CD14-positive monocyte (primary cell): Measurements from ENCODE around the gene IFNK. TPM values are rescaled to one million over a fixed set of nuclear protein-coding genes. Genes with fewer than 3 reads are reported as not detected.

Source experiments
- DNase-seq, 3 donors: peaks; one replicate each; pipeline ENCODE4 v3.0.0-alpha.2; 2011 to 2022
- H2AFZ ChIP-seq: 2 replicates; pipeline ENCODE4 v1.6.0; 2012; ENCODE audit warnings: mild to moderate bottlenecking, low read depth, low read length, inconsistent platforms; ENCODE audit not compliant: insufficient read depth, poor library complexity, severe bottlenecking
- H3K27ac ChIP-seq, 2 donors: 1 replicate in 1 of 2; 2 replicates in 1 of 2; pipeline ENCODE4 v1.5.1; 2012 to 2013; ENCODE audit warnings: low read length in 2 of 2, control low read depth in 1 of 2, inconsistent platforms in 1 of 2, low read depth in 1 of 2, mild to moderate bottlenecking in 1 of 2
- H3K27me3 ChIP-seq, 2 donors: one replicate each; pipeline versions ENCODE4 v1.6.0 to v1.6.1; 2011 to 2013; ENCODE audit warnings: low read length in 2 of 2; ENCODE audit not compliant: control insufficient read depth in 2 of 2, insufficient read depth in 2 of 2
- H3K36me3 ChIP-seq, 2 donors: replicated peaks in 1 of 2; 1 replicate in 1 of 2; 2 replicates in 1 of 2; pipeline versions ENCODE4 v1.5.1 to v1.6.1; 2012 to 2013; ENCODE audit warnings: low read length in 2 of 2, control low read depth in 1 of 2, inconsistent platforms in 1 of 2, mild to moderate bottlenecking in 1 of 2; ENCODE audit not compliant: insufficient read depth in 2 of 2, control insufficient read depth in 1 of 2
- H3K4me1 ChIP-seq, 2 donors: 1 replicate in 1 of 2; 2 replicates in 1 of 2; pipeline versions ENCODE4 v1.5.1 to v1.6.1; 2012 to 2013; ENCODE audit warnings: low read length in 2 of 2, control low read depth in 1 of 2, inconsistent platforms in 1 of 2, mild to moderate bottlenecking in 1 of 2, moderate library complexity in 1 of 2; ENCODE audit not compliant: insufficient read depth in 2 of 2, control insufficient read depth in 1 of 2
- H3K4me2 ChIP-seq: replicated peaks from 2 replicates; pipeline ENCODE3; 2012; ENCODE audit warnings: low read length, moderate library complexity, mild to moderate bottlenecking; ENCODE audit not compliant: poor library complexity, severe bottlenecking; ENCODE audit errors: extremely low read depth
- H3K4me3 ChIP-seq, 3 experiments: fragments of 200-600 bp in 1 of 3; sonication (generic) in 1 of 3; replicated peaks in 1 of 3; 1 replicate in 2 of 3; 2 replicates in 1 of 3; pipeline ENCODE4 v1.5.1; 2011 to 2013; ENCODE audit warnings: low read length in 3 of 3, mild to moderate bottlenecking in 3 of 3, control low read depth in 2 of 3, low read depth in 2 of 3, inconsistent platforms in 1 of 3, moderate library complexity in 1 of 3
- H3K79me2 ChIP-seq: 2 replicates; pipeline ENCODE4 v1.6.0; 2012; ENCODE audit warnings: mild to moderate bottlenecking, control low read depth, inconsistent platforms, low read length, moderate library complexity; ENCODE audit not compliant: insufficient read depth
- H3K9ac ChIP-seq: 2 replicates; pipeline ENCODE4 v1.6.0; 2017; ENCODE audit warnings: low read length, mild to moderate bottlenecking; ENCODE audit not compliant: insufficient read depth, poor library complexity, severe bottlenecking
- H3K9me3 ChIP-seq, 2 donors: replicated peaks in 1 of 2; 1 replicate in 1 of 2; 2 replicates in 1 of 2; pipeline versions ENCODE4 v1.5.1 to v1.6.1; 2012 to 2013; ENCODE audit warnings: low read length in 2 of 2, control low read depth in 1 of 2; ENCODE audit not compliant: control insufficient read depth in 1 of 2, insufficient read depth in 1 of 2
- H4K20me1 ChIP-seq: 2 replicates; pipeline ENCODE4 v1.6.0; 2012; ENCODE audit warnings: mild to moderate bottlenecking, low read length, control low read depth, moderate library complexity; ENCODE audit not compliant: insufficient read depth
- H3K27ac Mint-ChIP-seq, 7 donors: one replicate each; pipeline ENCODE4 v1.8.0; 2020; ENCODE audit warnings: mild to moderate bottlenecking in 7 of 7, mixed read lengths in 7 of 7, moderate library complexity in 6 of 7, inconsistent platforms in 2 of 7
- H3K27me3 Mint-ChIP-seq, 3 donors: one replicate each; pipeline ENCODE4 v1.8.0; 2021 to 2022; ENCODE audit warnings: low read depth in 3 of 3, mild to moderate bottlenecking in 3 of 3, mixed read lengths in 3 of 3, moderate library complexity in 3 of 3, inconsistent platforms in 1 of 3
- H3K36me3 Mint-ChIP-seq, 2 donors: one replicate each; pipeline ENCODE4 v1.8.0; 2020; ENCODE audit warnings: mixed read lengths in 2 of 2, inconsistent platforms in 1 of 2, mild to moderate bottlenecking in 1 of 2
- H3K4me1 Mint-ChIP-seq: one replicate; pipeline ENCODE4 v1.8.0; 2020; ENCODE audit warnings: mild to moderate bottlenecking, mixed read lengths
- H3K4me3 Mint-ChIP-seq, 2 donors: one replicate each; pipeline ENCODE4 v1.8.0; 2020; ENCODE audit warnings: mild to moderate bottlenecking in 2 of 2, mixed read lengths in 2 of 2, moderate library complexity in 1 of 2
- H3K9me3 Mint-ChIP-seq, 7 donors: one replicate each; pipeline ENCODE4 v1.8.0; 2020 to 2022; ENCODE audit warnings: mixed read lengths in 7 of 7, mild to moderate bottlenecking in 6 of 7, moderate library complexity in 6 of 7, inconsistent platforms in 2 of 7
- CTCF ChIP-seq: fragments of 200-600 bp; IDR thresholded peaks from one replicate; pipeline ENCODE4 v1.8.0; 2022; ENCODE audit warnings: antibody characterized with exemption, mild to moderate bottlenecking
- WGBS: methylation state at CpG from one replicate; pipeline ENCODE4 v1.1.5; 2013; ENCODE audit warnings: missing lambda C conversion rate; ENCODE audit not compliant: insufficient coverage; 5-methylcytosine and 5-hydroxymethylcytosine counted together
- intact Hi-C, 2 donors: fragments of 100-400 bp; cut with micrococcal nuclease; formaldehyde crosslinking; loops; one replicate each; pipeline versions ENCODE4 v1.15.0 to v1.15.1; 2023
- polyA plus RNA-seq, 3 donors: library from polyadenylated mRNA; depleted of rRNA in 1 of 3; unstranded in 2 of 3; stranded (reverse) in 1 of 3; fragments of 300-500 nt in 2 of 3; fragments of >200 nt in 1 of 3; fragmentation: Illumina TruSeq in 2 of 3; gene quantifications; 1 replicate in 2 of 3; 2 replicates in 1 of 3; pipeline ENCODE4 v1.2.3, GENCODE V29; 2012 to 2021

IFNK gene
- polyA plus RNA-seq, 3 donors: not detected

- H3K27ac Mint-ChIP-seq: no peak overlapping the region
- no peak for TF ChIP-seq CTCF
- peaks cover 3% of the 10 kb centered on the region for H3K4me1 Mint-ChIP-seq
Observed at GRCh38 chr9:27514551-27514950, 9.5 kb upstream of the IFNK start.

GRCh38 chr9:27518006-27518405 lies 6.1 kb upstream of the IFNK start:
- no peaks in the 10 kb centered on the region for H3K9me3 Mint-ChIP-seq
- Histone ChIP-seq H3K36me3 (peaks cover 3 to 58% of the 10 kb centered on the region in 2 donors), H3K4me2 (no peak overlapping the region), H3K4me1 (no peaks in the 10 kb centered on the region), H3K79me2 (no peaks in the 10 kb centered on the region), H2AFZ (no peak overlapping the region), H4K20me1 (peaks cover 73% of the 10 kb centered on the region), H3K27ac (no peak overlapping the region), H3K4me3 (no peak overlapping the region), H3K9me3 (no peaks in the 10 kb centered on the region), H3K9ac (no peak overlapping the region), H3K27me3 (no peaks in the 10 kb centered on the region)
- H3K27me3 Mint-ChIP-seq: peaks cover 0 to 2% (median 2%) of the 10 kb centered on the region in 3 donors
- H3K4me3 Mint-ChIP-seq: no peak overlapping the region
- peaks cover 69 to 81% of the 10 kb centered on the region in 2 donors for H3K36me3 Mint-ChIP-seq
- no CpG with 5 or more reads among the region's 2 CpGs for WGBS
- peaks cover 3% of the 10 kb centered on the region for H3K4me1 Mint-ChIP-seq
- H3K27ac Mint-ChIP-seq: no peak overlapping the region
- intact Hi-C loops: no loop called here
- DNase-seq: no peak
- TF ChIP-seq CTCF: no peak

More at GRCh38 chr9:27514551-27514950, 9.5 kb upstream of the IFNK start:
- peaks cover 3 to 50% of the 10 kb centered on the region in 2 donors for H3K36me3 ChIP-seq
- no peak overlapping the region for H3K4me3 ChIP-seq
- no peaks in the 10 kb centered on the region for H3K9me3 ChIP-seq
- no peak overlapping the region for H3K27ac ChIP-seq
- H3K79me2 ChIP-seq: no peaks in the 10 kb centered on the region
- no peak overlapping the region for H3K9ac ChIP-seq
- no peak for DNase-seq
- no peaks in the 10 kb centered on the region for H3K27me3 ChIP-seq
- no peak overlapping the region for H3K4me2 ChIP-seq
- H2AFZ ChIP-seq: no peak overlapping the region
- WGBS: no CpG with 5 or more reads among the region's 2 CpGs
- intact Hi-C loops: no loop called here
- H3K4me1 ChIP-seq: no peaks in the 10 kb centered on the region
- H4K20me1 ChIP-seq: peaks cover 59% of the 10 kb centered on the region
- H3K27me3 Mint-ChIP-seq: peaks cover 1 to 2% (median 1%) of the 10 kb centered on the region in 3 donors
- no peaks in the 10 kb centered on the region for H3K9me3 Mint-ChIP-seq
- H3K4me3 Mint-ChIP-seq: no peak overlapping the region
- H3K36me3 Mint-ChIP-seq: peaks cover 63 to 68% of the 10 kb centered on the region in 2 donors
